NT2/D1 (cell line): Measurements from ENCODE around the gene ZNF296.

Experiments used
- DNase-seq: peaks from one replicate; pipeline ENCODE4 v3.0.0-alpha.2; 2011; ENCODE audit warnings: low read depth, low spot score
- H3K27me3 ChIP-seq: 2 replicates; pipeline ENCODE4 v1.6.0; 2011; ENCODE audit warnings: mild to moderate bottlenecking; ENCODE audit not compliant: insufficient read length, insufficient read depth
- H3K36me3 ChIP-seq: 2 replicates; pipeline ENCODE4 v1.6.1; 2011; ENCODE audit warnings: mild to moderate bottlenecking, low read length, mixed read lengths; ENCODE audit not compliant: insufficient read depth, insufficient read length
- H3K4me1 ChIP-seq: 2 replicates; pipeline ENCODE4 v1.5.1; 2011; ENCODE audit not compliant: insufficient read depth, insufficient read length
- H3K4me3 ChIP-seq: 2 replicates; pipeline ENCODE4 v1.5.1; 2011; ENCODE audit warnings: low read depth; ENCODE audit not compliant: insufficient read length
- H3K9ac ChIP-seq: 2 replicates; pipeline ENCODE4 v1.6.0; 2011; ENCODE audit warnings: low read depth; ENCODE audit not compliant: insufficient read length
- H3K9me3 ChIP-seq: 2 replicates; pipeline ENCODE4 v1.5.1; 2011; ENCODE audit warnings: mild to moderate bottlenecking, low read length; ENCODE audit not compliant: insufficient read depth
- SUZ12 ChIP-seq: IDR thresholded peaks from 2 replicates; pipeline ENCODE4 v1.6.1; 2011; ENCODE audit not compliant: insufficient read length, insufficient read depth; ENCODE audit errors: extremely low read depth
- YY1 ChIP-seq: IDR thresholded peaks from 2 replicates; pipeline ENCODE4 v1.6.1; 2011; ENCODE audit not compliant: insufficient read length, insufficient read depth
- ZNF274 ChIP-seq: IDR thresholded peaks from 2 replicates; pipeline ENCODE4 v1.6.1; 2011; ENCODE audit warnings: mild to moderate bottlenecking, low read depth, low read length

ZNF296 gene

DNA sequence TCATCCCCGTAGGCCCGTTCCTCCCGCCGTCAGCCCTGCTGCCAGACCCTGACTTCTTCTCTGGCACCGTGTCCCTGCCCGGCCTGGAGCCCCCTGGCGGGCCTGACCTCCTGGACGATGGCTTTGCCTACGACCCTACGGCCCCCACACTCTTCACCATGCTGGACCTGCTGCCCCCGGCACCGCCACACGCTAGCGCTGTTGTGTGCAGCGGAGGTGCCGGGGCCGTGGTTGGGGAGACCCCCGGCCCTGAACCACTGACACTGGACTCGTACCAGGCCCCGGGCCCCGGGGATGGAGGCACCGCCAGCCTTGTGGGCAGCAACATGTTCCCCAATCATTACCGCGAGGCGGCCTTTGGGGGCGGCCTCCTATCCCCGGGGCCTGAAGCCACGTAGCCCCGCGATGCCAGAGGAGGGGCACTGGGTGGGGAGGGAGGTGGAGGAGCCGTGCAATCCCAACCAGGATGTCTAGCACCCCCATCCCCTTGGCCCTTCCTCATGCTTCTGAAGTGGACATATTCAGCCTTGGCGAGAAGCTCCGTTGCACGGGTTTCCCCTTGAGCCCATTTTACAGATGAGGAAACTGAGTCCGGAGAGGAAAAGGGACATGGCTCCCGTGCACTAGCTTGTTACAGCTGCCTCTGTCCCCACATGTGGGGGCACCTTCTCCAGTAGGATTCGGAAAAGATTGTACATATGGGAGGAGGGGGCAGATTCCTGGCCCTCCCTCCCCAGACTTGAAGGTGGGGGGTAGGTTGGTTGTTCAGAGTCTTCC lies 38.7 kb downstream of the ZNF296 start:
- Histone ChIP-seq H3K4me3 (no peak overlapping the region), H3K9me3 (no peaks in the 10 kb centered on the region), H3K9ac (no peak overlapping the region), H3K4me1 (peaks cover 9% of the 10 kb centered on the region), H3K27me3 (no peaks in the 10 kb centered on the region), H3K36me3 (peaks cover 49% of the 10 kb centered on the region)
- no peak for DNase-seq
- TF ChIP-seq ZNF274 (no peak), SUZ12 (no peak), YY1 (no peak)

DNA sequence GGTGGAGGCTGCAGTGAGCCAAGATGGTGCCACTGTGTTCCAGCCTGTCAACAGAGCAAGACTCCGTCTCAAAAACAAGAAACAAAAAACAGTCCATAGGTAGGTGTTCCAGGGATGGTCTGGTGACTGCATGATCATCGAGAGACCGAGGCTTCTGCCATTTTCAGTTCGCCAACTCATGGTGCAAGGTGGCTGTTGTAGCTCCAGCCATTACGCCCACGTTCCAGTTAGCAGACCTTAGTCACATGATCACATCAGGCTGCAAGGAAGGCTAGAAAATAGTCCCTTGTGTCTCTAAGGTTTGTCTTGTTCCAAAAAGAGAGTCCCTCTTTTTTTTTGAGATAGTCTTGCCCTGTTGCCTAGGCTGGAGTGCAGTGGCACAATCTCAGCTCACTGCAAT lies 40.5 kb downstream of the ZNF296 start:
- no peak overlapping the region for H3K4me3 ChIP-seq
- no peaks in the 10 kb centered on the region for H3K27me3 ChIP-seq
- DNase-seq, result no peak
- TF ChIP-seq SUZ12, result no peak
- no peak for TF ChIP-seq YY1
- no peaks in the 10 kb centered on the region for H3K9me3 ChIP-seq
- no peak overlapping the region for H3K9ac ChIP-seq
- H3K36me3 ChIP-seq, result peaks cover 45% of the 10 kb centered on the region
- peaks cover 9% of the 10 kb centered on the region for H3K4me1 ChIP-seq

DNA sequence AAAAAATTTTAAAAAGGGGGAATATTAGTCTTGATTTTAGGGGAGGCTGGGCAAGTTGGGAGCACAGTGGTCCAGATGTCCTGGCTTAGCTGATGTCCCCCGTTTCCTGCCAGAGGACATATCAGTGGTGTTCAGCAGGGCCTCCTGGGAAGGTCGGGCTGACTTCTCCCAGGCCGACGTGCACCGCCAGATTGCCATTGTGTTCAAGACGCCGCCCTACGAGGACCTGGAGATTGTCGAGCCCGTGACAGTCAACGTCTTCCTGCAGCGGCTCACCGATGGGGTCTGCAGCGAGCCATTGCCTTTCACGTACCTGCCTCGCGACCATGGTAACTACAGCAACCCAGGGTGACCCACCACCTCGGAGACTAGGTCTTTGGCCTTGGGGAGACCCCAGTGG lies 43.9 kb downstream of the ZNF296 start:
- Histone ChIP-seq H3K9me3 (no peaks in the 10 kb centered on the region), H3K4me3 (no peak overlapping the region), H3K4me1 (no peaks in the 10 kb centered on the region), H3K27me3 (no peaks in the 10 kb centered on the region), H3K9ac (no peak overlapping the region), H3K36me3 (peaks cover 51% of the 10 kb centered on the region)
- DNase-seq, result no peak
- TF ChIP-seq SUZ12 (no peak), YY1 (no peak), ZNF274 (no peak)

DNA sequence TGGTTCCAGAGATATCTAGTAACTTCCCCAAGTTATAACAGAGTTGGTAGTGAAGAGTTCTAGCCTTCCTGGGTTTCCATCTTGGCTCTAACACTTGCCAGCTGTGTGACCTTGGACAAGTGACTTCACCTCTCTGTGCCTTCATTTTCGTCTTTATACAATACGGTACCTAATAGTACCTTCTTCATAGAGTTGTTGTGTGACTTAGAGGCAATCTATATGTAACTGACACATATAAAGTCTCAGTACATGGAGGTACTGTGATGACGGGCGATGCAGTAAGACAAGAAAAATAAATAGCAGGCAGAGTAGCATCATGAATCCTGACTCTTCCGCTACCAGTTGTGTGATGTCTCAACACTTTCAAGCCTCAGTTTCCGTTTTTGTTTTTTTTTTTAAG lies 45.5 kb downstream of the ZNF296 start:
- no peak for DNase-seq
- H3K9ac ChIP-seq, result no peak overlapping the region
- H3K27me3 ChIP-seq, result no peaks in the 10 kb centered on the region
- H3K9me3 ChIP-seq, result no peaks in the 10 kb centered on the region
- H3K36me3 ChIP-seq, result peaks cover 44% of the 10 kb centered on the region
- H3K4me1 ChIP-seq, result no peaks in the 10 kb centered on the region
- TF ChIP-seq ZNF274 (no peak), YY1 (no peak), SUZ12 (no peak)
- H3K4me3 ChIP-seq, result no peak overlapping the region

DNA sequence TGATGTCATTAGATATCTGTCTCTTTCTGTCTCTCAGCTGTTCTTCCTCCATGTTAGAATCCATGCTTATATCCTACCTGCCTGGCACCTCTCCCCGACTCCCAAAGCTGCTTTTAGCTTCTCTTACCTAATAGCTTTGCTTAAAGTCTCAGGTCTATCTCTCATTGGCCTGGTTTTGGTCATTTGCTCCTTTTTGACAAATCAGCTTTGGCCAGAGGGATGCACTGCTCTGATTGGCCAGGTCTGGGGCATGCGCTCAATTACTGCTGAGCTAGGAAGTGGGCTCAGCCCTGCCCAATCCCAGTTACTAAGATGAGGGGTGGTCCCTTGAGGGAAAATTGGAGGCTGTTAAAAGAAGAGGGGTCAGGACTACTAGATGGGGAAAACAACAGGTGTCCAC lies 48.9 kb downstream of the ZNF296 start:
- no peaks in the 10 kb centered on the region for H3K4me1 ChIP-seq
- no peak for DNase-seq
- H3K9me3 ChIP-seq, result no peaks in the 10 kb centered on the region
- no peaks in the 10 kb centered on the region for H3K27me3 ChIP-seq
- TF ChIP-seq YY1 (no peak), SUZ12 (no peak), ZNF274 (no peak)
- H3K9ac ChIP-seq, result no peak overlapping the region
- H3K36me3 ChIP-seq, result peaks cover 35% of the 10 kb centered on the region
- no peak overlapping the region for H3K4me3 ChIP-seq

DNA sequence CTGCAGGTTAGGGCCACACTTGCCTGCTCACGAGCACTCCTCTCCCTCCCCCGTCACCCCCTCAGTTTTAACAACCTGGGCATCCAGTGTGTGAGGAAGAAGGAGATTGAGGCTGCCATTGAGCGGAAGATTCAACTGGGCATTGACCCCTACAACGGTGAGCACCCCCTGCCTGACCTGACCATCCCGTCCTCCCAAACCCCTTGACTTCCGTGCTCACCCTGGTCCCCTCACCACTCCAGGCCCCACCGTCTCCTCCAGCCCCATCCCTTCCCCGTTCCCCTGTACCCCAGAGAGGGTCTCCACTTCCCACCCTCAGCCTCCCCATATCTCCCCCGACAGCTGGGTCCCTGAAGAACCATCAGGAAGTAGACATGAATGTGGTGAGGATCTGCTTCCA lies 51.0 kb downstream of the ZNF296 start:
- Histone ChIP-seq H3K36me3 (peaks cover 25% of the 10 kb centered on the region), H3K27me3 (no peaks in the 10 kb centered on the region), H3K9ac (no peak overlapping the region), H3K9me3 (no peaks in the 10 kb centered on the region), H3K4me3 (no peak overlapping the region), H3K4me1 (no peaks in the 10 kb centered on the region)
- TF ChIP-seq YY1 (no peak), SUZ12 (no peak), ZNF274 (no peak)
- no peak for DNase-seq

DNA sequence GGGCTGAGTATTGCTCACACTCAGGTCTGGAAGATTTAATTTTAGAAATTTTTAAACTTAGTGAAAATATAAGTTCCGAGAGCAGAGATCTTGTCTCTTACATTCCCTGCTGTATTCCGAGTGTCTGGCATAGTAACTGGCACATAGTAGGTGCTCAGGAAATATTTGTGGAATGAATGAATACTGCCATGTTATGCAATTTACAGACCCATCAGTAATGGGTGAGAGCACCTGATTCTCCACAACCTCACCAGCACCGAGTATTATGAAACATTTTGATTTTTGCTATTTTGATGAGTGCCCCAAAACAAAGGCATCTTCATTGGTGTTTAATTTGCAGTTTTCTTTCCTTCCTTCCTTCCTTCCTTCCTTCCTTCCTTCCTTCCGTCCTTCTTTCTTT lies 53.2 kb downstream of the ZNF296 start:
- Histone ChIP-seq H3K4me1 (no peaks in the 10 kb centered on the region), H3K9me3 (no peaks in the 10 kb centered on the region), H3K27me3 (no peaks in the 10 kb centered on the region), H3K9ac (no peak overlapping the region), H3K4me3 (no peak overlapping the region), H3K36me3 (peaks cover 20% of the 10 kb centered on the region)
- TF ChIP-seq SUZ12, result no peak
- no peak for TF ChIP-seq YY1
- no peak for TF ChIP-seq ZNF274
- no peak for DNase-seq

DNA sequence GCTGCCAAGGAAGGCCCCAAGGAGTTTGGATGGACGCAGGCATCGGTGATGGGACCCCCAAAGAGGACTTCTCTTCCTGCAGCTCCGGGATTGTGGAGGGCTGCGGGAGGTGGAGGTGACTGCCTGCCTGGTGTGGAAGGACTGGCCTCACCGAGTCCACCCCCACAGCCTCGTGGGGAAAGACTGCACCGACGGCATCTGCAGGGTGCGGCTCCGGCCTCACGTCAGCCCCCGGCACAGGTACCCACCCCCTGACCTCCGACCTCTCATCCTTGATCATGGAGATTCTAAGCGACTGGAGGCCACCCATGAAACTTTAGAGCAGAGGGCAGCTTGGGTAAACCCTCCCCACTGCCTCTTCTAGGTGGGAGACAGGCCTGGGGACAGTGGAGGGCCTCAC lies 54.3 kb downstream of the ZNF296 start:
- Histone ChIP-seq H3K9me3 (no peaks in the 10 kb centered on the region), H3K4me1 (no peaks in the 10 kb centered on the region), H3K27me3 (no peaks in the 10 kb centered on the region), H3K36me3 (peaks cover 17% of the 10 kb centered on the region), H3K9ac (no peak overlapping the region), H3K4me3 (no peak overlapping the region)
- TF ChIP-seq ZNF274 (no peak), YY1 (no peak), SUZ12 (no peak)
- DNase-seq, result no peak
